Sigmoid colon (tissue), 7 donors: ENCODE measurements around the gene GLP2R. TPM values are rescaled to one million over a fixed set of nuclear protein-coding genes. Genes with fewer than 3 reads are reported as not detected.

Experiments
- DNase-seq: peaks from one replicate; pipeline ENCODE4 v3.0.0-alpha.2; 2019
- H3K27ac ChIP-seq, 4 donors: fragments of 200-600 bp; sonication (generic); one replicate each; pipeline ENCODE4 v1.5.1; 2016 to 2019; ENCODE audit warnings: mild to moderate bottlenecking in 1 of 4
- H3K27me3 ChIP-seq, 3 donors: fragments of 200-600 bp; sonication (generic); one replicate each; pipeline ENCODE4 v1.5.1; 2019; ENCODE audit warnings: mild to moderate bottlenecking in 1 of 3
- H3K36me3 ChIP-seq, 4 donors: fragments of 200-600 bp; sonication (generic); one replicate each; pipeline ENCODE4 v1.5.1; 2016 to 2019
- H3K4me1 ChIP-seq, 4 donors: fragments of 200-600 bp; sonication (generic); one replicate each; pipeline ENCODE4 v1.5.1; 2017 to 2019
- H3K4me3 ChIP-seq, 4 donors: fragments of 200-600 bp; sonication (generic); one replicate each; pipeline ENCODE4 v1.5.1; 2017 to 2019; ENCODE audit warnings: mild to moderate bottlenecking in 2 of 4, moderate library complexity in 1 of 4
- H3K9me3 ChIP-seq, 4 donors: fragments of 200-600 bp in 3 of 4; sonication (generic) in 3 of 4; one replicate each; pipeline versions ENCODE4 v1.5.1 to v1.6.1; 2013 to 2019
- CTCF ChIP-seq, 4 experiments: fragments of 450-650 bp in 3 of 4; fragments of 200-600 bp in 1 of 4; IDR thresholded peaks; one replicate each; pipeline ENCODE4 v1.5.1; 2016 to 2019; ENCODE audit warnings: antibody characterized with exemption in 4 of 4, mild to moderate bottlenecking in 3 of 4, moderate library complexity in 2 of 4
- EP300 ChIP-seq, 4 donors: sonication (generic); formaldehyde crosslinking; IDR thresholded peaks; one replicate each; pipeline ENCODE4 v1.6.1; 2017; ENCODE audit warnings: antibody characterized with exemption in 4 of 4
- POLR2A ChIP-seq, 2 donors: fragments of 450-650 bp; IDR thresholded peaks; one replicate each; pipeline ENCODE4 v1.6.1; 2016; ENCODE audit warnings: antibody characterized with exemption in 2 of 2, mild to moderate bottlenecking in 2 of 2, moderate library complexity in 2 of 2
- POLR2AphosphoS5 ChIP-seq, 4 donors: sonication (generic); formaldehyde crosslinking; IDR thresholded peaks; one replicate each; pipeline ENCODE4 v1.6.1; 2017; ENCODE audit warnings: antibody characterized with exemption in 4 of 4
- WGBS, 2 donors: extraction: QIAGEN DNeasy Blood & Tissue Kit; methylation state at CpG; one replicate each; pipeline ENCODE4 v1.1.7; 2013; 5-methylcytosine and 5-hydroxymethylcytosine counted together
- intact Hi-C: fragments of 100-400 bp; cut with DNase I; formaldehyde crosslinking; loops from one replicate; pipeline ENCODE4 v1.15.1; 2023
- polyA plus RNA-seq, 3 donors: library from polyadenylated mRNA; stranded (reverse); fragments of 200-250 nt; gene quantifications; one replicate each; pipeline ENCODE4 v1.2.3, GENCODE V29; 2013
- total RNA-seq, 4 donors: library from RNA; depleted of rRNA; stranded (reverse); fragments of >200 nt; gene quantifications; one replicate each; pipeline ENCODE4 v1.1.0, GENCODE V29; 2016
- donor health status: healthy with polysubstance abuse.
- donor health status: Bipolar disorder and iron deficiency.
- donor health status: healthy.

GLP2R gene
- total and polyA plus RNA-seq, 7 donors, result 0.89 to 56.2 (median 28.5) TPM

- DNase-seq, result no peak
- no peaks in the 10 kb centered on the region for H3K9me3 ChIP-seq
- H3K4me3 ChIP-seq, result no peak overlapping the region
- no peaks in the 10 kb centered on the region for H3K27me3 ChIP-seq
- 68 to 78% methylated on average over 4 of the region's 4 CpGs for WGBS, 2 donors
- no peaks in the 10 kb centered on the region for H3K36me3 ChIP-seq
- no peak overlapping the region for H3K27ac ChIP-seq
- intact Hi-C loops, result no loop called here
- no peaks in the 10 kb centered on the region for H3K4me1 ChIP-seq
- no peak for TF ChIP-seq EP300 (IDR thresholded peaks at IDR 0.05)
- TF ChIP-seq POLR2AphosphoS5 (IDR thresholded peaks at IDR 0.05), result no peak
- TF ChIP-seq CTCF (IDR thresholded peaks at IDR 0.05), result no peak
- TF ChIP-seq POLR2A (IDR thresholded peaks at IDR 0.05), result no peak
Measured at GRCh38 chr17:9810100-9810949, 15.4 kb upstream of the GLP2R start.

- H3K27ac ChIP-seq, result no peak overlapping the region
- no peaks in the 10 kb centered on the region for H3K9me3 ChIP-seq
- H3K27me3 ChIP-seq, result no peaks in the 10 kb centered on the region
- 81 to 89% methylated on average over 5 of the region's 5 CpGs for WGBS, 2 donors
- no peak for DNase-seq
- intact Hi-C loops, result no loop called here
- H3K4me1 ChIP-seq, result no peaks in the 10 kb centered on the region
- H3K36me3 ChIP-seq, result no peaks in the 10 kb centered on the region
- H3K4me3 ChIP-seq, result no peak overlapping the region
- TF ChIP-seq CTCF (IDR thresholded peaks at IDR 0.05), result no peak
- TF ChIP-seq POLR2A (IDR thresholded peaks at IDR 0.05), result no peak
- TF ChIP-seq POLR2AphosphoS5 (IDR thresholded peaks at IDR 0.05), result no peak
- TF ChIP-seq EP300 (IDR thresholded peaks at IDR 0.05), result no peak
Measured at GRCh38 chr17:9811086-9811485, 14.6 kb upstream of the GLP2R start.

DNA sequence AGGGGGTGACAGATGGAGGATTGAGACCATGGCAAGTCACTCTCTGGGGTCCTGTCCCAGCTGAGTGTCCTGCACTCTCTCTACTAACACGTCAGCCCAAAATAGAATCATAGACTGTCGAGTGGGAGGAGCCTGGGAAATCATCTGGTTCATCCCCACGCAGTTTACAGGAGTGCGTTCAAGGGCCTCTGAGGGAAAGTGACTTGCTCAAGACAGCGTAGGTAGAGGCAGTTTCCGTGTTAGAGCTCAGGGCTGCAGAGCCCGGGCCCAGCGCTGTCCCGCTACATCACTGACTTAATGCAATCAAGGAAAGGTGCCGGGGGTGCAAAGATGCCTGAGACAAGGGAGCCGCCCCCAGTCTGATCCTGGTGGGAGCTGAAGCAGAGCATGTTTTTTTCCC, 14.2 kb upstream of the GLP2R start:
- no peak for DNase-seq
- H3K4me3 ChIP-seq, result no peak overlapping the region
- H3K36me3 ChIP-seq, result no peaks in the 10 kb centered on the region
- no peaks in the 10 kb centered on the region for H3K4me1 ChIP-seq
- 61 to 73% methylated on average over 11 of the region's 11 CpGs for WGBS, 2 donors
- no peak for TF ChIP-seq POLR2A (IDR thresholded peaks at IDR 0.05)
- no peak for TF ChIP-seq EP300 (IDR thresholded peaks at IDR 0.05)
- no peak for TF ChIP-seq POLR2AphosphoS5 (IDR thresholded peaks at IDR 0.05)
- no peak for TF ChIP-seq CTCF (IDR thresholded peaks at IDR 0.05)
- no peak overlapping the region for H3K27ac ChIP-seq
- no peaks in the 10 kb centered on the region for H3K27me3 ChIP-seq
- intact Hi-C loops, result no loop called here
- H3K9me3 ChIP-seq, result no peaks in the 10 kb centered on the region

DNA sequence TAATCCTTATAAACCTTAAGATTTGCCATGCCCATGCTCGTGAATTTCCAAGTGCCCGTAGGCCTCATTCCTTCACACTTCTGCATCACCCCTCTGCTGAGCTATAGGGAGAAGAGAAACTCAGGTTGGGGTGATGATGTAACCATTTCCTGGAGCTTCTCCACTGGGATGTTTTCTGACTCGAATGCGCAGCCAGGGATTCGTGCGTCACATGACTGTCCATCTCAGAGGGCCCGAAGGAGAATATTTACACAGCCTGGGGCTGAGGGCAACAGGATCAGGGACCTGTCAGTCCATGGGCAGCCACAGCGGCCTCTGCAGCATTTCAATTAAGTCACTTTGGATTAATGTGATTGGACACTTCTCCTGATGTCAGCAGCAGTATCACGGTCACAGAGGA, 12.6 kb upstream of the GLP2R start:
- DNase-seq, result no peak
- TF ChIP-seq POLR2A (IDR thresholded peaks at IDR 0.05), result no peak
- no peak for TF ChIP-seq POLR2AphosphoS5 (IDR thresholded peaks at IDR 0.05)
- no peak for TF ChIP-seq EP300 (IDR thresholded peaks at IDR 0.05)
- TF ChIP-seq CTCF (IDR thresholded peaks at IDR 0.05), result no peak
- H3K27ac ChIP-seq, result no peak overlapping the region
- no peaks in the 10 kb centered on the region for H3K9me3 ChIP-seq
- intact Hi-C loops, result no loop called here
- 77 to 81% methylated on average over 9 of the region's 9 CpGs for WGBS, 2 donors
- H3K4me3 ChIP-seq, result no peak overlapping the region
- no peaks in the 10 kb centered on the region for H3K36me3 ChIP-seq
- H3K27me3 ChIP-seq, result no peaks in the 10 kb centered on the region
- H3K4me1 ChIP-seq, result no peaks in the 10 kb centered on the region
